NT2/D1 (cell line): ENCODE results near the gene DNMT3L.
"Not testable (repeated sequence)": the region's sequence is repeated elsewhere in the genome, so short reads cannot be mapped to it uniquely, and the experiment has no call there.

ENCODE experiments used
- SUZ12 ChIP-seq: IDR thresholded peaks from 2 replicates; pipeline ENCODE4 v1.6.1; 2011; ENCODE audit not compliant: insufficient read length, insufficient read depth; ENCODE audit errors: extremely low read depth
- YY1 ChIP-seq: IDR thresholded peaks from 2 replicates; pipeline ENCODE4 v1.6.1; 2011; ENCODE audit not compliant: insufficient read length, insufficient read depth
- ZNF274 ChIP-seq: IDR thresholded peaks from 2 replicates; pipeline ENCODE4 v1.6.1; 2011; ENCODE audit warnings: mild to moderate bottlenecking, low read depth, low read length

DNA sequence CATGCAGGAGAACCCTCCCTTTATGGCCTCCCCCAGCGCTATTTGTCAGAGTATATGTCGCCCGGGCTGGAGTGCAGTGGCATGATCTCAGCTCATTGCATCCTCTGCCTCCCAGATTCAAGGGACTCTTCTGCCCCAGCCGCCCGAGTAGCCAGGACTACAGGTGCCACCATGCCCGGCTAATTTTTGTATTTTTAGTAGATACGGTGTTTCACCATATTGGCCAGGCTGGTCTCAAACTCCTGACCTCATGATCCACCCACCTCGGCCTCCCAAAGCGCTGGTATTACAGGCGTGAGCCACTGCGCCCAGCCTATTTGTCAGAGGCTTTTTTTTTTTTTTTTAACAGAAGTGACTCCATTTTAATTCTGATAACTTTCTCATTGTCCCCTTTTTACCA lies 61.7 kb downstream of the DNMT3L start:
- not testable (repeated sequence) for TF ChIP-seq YY1, SUZ12, ZNF274
